Pulmonary artery endothelial cell (primary cell): Measurements from ENCODE around the gene SLC1A5. TPM values are rescaled to one million over a fixed set of nuclear protein-coding genes. Genes with fewer than 3 reads are reported as not detected.
"Not testable (repeated sequence)": the region's sequence is repeated elsewhere in the genome, so short reads cannot be mapped to it uniquely, and the experiment has no call there.

Source experiments
- DNase-seq: peaks from one replicate; pipeline ENCODE4 v3.0.0-alpha.2; 2011; ENCODE audit warnings: low read depth, low spot score
- total RNA-seq: library from RNA; depleted of rRNA; stranded (reverse); fragments of >200 nt; gene quantifications from 2 replicates; pipeline ENCODE4 v1.2.3, GENCODE V29; 2014

Gene SLC1A5
- total RNA-seq, result 54.9 and 105 TPM in 2 replicates

DNA sequence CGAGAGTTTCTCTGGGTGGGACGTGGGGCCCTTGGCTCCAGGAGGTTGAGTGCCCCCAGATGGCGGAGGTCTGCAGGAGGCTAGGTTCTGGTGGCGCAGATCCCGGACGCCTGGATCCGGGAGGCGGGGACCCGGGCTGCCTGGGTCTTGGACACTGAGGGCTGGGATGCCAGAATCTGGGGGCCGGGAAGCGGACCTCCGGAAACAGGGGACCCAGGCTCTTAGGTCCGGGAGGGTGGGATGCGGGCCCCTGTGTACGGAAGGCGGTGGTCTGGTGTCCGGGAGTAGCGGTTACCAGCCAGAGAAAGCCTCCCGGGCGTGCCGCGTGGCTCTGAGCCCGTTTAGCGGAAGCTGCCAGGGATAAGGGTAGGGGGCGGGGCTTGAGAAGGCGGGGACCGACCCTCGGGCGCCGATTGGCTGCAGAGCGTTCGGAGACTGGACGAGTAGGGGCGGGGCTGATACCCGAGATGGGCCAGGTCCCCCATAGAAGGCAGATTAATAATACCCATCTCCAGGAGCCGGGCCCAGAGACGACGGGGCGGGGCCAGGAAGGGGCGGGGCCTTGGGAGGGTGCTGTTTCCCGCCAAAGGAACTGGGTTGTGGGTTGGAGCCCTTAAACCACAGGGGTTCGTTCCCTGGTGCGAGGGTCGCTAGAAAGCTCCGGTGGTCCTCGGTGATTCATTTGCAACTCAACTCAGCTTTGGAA is at the start of gene SLC1A5:
SLC1A5 (minus strand) TSS at position 333 of the 706 bp plus-strand sequence. CDS start 629 bp downstream, outside the sequence.
- peak; percentile 82 for DNase-seq

GRCh38 chr19:46838160-46838559 is 49.8 kb upstream of the SLC1A5 start:
- DNase-seq, result no peak

DNA sequence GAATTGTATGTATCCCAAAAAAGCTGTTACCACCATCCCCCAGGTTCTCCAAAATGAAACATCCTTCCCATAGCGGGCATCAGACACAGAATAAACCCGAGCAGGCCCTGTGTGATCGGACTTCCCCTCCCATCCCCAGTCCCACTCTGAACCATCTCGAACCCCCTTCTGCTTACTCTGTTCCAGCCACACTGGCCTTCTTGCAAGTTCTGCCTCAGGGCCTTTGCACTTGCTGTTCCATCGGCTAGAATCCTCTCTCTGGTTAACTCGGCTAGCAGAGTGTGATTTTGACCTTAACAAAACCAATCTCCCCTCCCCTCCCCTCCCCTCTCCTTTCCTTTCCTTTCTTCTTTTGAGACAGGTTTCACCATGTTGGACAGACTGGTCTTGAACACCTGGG is 46.6 kb upstream of the SLC1A5 start:
- DNase-seq, result no peak

DNA sequence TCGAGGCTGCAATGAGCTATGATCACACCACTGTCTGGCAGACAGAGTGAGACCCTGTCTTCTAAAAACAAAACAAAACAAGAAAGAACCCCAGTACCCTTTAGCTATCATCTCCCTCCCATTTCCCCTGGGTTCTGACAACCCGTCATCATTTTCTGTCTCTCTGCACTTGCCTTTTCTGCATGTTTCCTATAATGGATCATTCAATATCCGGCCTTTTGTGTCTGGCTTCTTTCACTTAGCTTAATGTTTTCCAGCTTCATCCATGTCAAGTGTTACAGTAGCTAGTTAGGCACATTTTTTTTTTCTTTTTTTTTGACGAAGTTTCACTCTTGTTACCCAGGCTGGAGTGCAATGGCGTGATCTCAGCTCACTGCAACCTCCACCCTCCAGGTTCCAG is 45.7 kb upstream of the SLC1A5 start:
- DNase-seq, result no peak

DNA sequence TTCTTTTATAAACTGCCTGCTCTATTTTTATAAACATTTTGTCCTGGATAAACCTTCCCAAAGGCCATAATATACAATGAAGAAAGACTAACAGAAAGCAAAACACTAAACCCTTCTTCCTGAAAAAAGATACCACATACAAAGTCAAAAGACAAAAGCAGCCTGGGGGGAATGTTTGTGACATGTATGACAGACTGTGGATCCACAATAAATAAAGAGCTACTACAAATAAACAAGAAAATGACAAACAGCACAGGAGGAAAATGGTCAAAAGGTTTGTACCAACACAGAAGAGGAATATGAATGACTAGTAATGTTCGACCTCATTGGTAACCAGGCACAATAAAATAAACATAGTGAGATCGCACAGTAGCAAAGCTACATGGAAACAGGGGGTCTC is 42.5 kb upstream of the SLC1A5 start:
- no peak for DNase-seq

GRCh38 chr19:46828484-46828883 is 40.1 kb upstream of the SLC1A5 start:
- DNase-seq, result no peak

DNA sequence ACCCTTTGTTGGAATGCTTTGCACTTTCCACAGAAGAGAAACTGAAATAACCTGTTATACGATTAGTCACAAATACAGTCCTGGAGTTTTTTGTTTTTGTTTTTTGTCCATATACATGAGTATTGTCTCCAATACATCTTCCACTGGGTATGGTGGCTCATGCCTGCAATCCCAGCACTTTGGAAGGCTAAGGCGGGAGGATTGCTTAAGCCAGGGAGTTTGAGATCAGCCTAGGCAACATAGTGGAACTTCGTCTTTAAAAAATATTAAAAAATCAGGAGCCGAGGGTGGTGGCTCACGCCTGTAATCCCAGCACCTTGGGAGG is 37.3 kb upstream of the SLC1A5 start:
- DNase-seq, result no peak

DNA sequence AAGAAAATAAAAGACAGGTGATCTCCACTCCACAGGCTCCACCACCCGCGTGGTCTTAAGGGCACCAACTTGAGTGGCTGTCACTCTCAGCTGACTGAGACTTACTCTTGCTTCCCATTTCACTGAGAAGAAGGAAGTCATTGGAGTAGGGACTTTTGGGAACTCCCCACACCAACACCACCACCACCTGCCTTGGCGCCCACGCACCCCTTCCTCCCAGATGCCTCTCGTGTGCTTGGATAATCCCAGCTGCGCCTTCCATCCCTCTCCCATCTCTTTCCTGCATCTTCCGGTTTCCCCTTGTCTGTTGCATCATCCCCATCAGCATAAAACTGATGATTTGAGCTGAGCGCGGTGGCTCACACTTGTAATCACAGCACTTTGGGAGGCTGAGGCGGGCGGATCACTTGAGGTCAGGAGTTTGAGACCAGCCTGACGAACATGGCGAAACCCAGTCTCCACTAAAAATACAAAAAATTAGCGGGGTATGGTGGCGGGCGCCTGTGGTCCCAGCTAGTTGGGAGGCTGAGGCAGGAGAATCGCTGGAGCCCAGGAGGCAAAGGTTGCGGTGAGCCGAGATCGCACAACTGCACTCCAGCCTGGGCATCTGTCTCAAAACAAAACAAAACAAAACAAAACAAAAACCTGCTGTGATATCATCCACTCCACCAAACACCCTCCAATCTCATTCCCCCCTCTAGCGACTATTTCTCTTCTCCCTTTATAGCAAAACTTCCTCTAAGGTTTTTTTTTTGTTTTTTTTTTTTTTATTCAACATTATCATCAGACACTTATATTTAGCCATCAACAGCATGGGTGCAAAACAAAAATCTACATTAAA is 36.7 kb upstream of the SLC1A5 start:
- DNase-seq, result no peak

- no peak for DNase-seq
Measured at GRCh38 chr19:46823049-46823448, 34.7 kb upstream of the SLC1A5 start.

GRCh38 chr19:46822410-46822787 is 34.0 kb upstream of the SLC1A5 start:
- not testable (repeated sequence) for DNase-seq

- no peak for DNase-seq
Measured at GRCh38 chr19:46821512-46822409, 33.4 kb upstream of the SLC1A5 start.

DNA sequence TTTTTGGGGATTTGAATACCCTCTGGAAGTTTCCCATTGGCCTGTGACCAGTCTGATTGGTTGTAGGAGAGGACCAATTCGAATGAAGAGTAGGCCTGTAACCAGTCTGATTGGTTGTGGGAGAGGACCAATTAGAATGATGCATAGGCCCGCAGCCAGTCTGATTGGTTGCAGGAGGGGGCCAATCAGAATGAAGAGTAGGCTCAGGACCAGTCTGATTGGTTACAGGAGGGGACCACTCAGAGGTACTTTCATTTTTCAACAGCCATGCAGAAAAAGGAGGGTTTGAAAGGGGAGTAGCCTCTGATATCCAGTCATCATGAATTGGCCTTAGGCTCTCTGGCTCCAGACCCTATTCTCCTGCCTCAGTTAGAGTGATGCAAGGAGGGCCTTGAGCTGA is 30.4 kb upstream of the SLC1A5 start:
- DNase-seq, result no peak

GRCh38 chr19:46815833-46816627 is 27.6 kb upstream of the SLC1A5 start:
- DNase-seq, result no peak

DNA sequence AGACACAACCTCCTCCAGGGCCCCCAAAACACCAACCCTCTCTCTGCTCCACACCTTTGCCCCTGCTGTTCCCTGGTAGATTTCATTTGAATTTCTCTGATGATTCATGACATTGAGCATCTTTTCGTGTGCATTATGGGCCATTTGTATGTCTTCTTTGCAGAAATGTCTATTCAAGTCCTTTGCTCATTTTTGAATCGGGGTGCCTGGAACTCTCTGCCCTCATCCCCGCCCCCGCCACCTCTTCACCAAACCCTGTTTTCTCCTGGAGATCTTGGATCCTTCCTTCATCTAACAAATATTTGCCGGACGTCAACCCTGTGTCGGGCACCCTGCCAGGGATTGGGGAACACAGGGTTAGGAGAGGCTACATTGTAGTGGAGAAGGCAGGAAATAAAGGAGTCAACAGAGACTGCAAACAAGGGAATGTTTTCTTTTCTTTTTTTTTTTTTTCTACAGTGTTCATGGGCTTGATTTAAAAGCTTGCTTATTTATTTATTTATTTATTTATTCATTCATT is 25.5 kb upstream of the SLC1A5 start:
- DNase-seq, result peak; percentile 53

- no peak for DNase-seq
Measured at GRCh38 chr19:46812977-46813838, 24.8 kb upstream of the SLC1A5 start.

DNA sequence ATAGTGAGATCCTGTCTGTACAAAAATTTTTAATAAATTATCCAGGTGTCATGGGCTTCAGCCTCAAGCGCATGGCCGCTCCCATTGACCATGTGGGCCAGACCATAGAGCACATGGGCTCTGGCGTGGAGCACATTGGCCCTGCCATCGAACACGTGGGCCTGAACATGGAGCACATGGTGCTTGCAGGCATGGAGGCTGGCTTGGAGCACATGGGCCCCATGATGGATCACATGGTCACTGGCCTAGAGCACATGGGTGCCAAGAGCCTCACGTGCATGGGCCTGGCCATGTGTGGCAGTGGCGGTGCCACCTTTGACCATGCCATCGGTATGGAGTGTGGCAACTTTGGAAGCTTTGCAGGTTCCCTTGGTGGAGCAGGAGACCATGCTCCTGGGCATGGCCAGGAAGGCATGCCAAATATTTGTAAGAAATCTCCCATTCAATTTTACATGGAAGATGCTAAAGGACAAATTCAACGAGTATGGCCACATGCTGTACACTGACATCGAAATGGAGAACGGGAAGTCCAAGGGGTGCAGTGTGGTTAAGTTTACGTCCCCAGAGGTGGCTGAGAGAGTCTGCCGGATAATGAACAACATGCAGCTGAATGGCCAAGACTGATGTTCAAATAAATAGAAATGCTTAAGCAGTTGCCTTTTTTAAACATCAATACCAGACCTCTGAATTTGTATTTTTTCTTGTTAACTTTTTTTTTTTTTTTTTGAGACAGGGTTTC is 21.3 kb upstream of the SLC1A5 start:
- no peak for DNase-seq

DNA sequence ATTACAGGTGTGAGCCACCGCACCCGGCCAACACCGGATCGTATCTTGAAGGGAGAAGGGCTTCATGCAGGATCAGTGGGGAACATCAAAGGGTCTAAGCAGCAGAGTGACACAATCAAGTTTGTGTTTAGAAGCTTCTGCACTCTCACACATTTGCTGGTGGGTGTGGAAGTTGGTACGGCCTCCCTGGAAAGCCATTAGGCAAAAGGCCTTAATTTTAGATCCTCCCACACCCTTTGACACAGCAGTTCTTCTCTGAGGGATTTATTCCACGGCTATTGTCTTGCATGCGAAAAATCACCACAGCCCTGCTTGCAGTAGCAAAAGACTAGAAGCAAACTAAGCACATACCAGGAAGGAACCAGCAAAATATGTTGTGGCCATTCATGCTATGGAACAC is 18.3 kb upstream of the SLC1A5 start:
- no peak for DNase-seq

GRCh38 chr19:46804432-46804831 is 16.0 kb upstream of the SLC1A5 start:
- DNase-seq, result not testable (repeated sequence)

DNA sequence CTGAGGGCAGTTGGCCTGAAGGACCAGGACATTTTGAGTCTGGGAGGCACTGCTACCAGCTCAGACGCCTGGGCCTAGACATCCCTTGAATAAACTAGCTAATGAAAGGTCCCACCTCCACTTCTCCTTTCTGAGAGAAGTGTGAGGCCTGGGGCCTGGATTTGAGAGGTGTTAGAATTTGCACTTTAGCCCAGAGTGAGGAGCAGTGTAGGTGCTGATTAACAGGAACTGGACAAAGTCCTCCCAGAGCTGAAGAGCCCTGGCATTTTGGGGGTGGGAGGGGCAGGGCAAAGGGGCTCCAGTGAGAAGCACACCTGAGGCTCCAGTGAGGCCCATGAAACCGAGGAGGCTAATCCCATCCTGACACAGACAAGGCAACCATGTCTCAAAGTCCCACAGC is 15.2 kb upstream of the SLC1A5 start:
- DNase-seq, result no peak
